HFF-Myc (cell line): ENCODE results near the gene TAOK2.

Experiments used
- DNase-seq: peaks from one replicate; pipeline ENCODE4 v3.0.0-alpha.2; 2011; ENCODE audit warnings: low read depth; ENCODE audit errors: extremely low read depth
- H3K4me3 ChIP-seq: replicated peaks from 2 replicates; pipeline ENCODE4 v1.5.1; 2011; ENCODE audit warnings: low read depth, mild to moderate bottlenecking, control low read depth, low read length
- TF ChIP-seq, protein P1 (sequence below): IDR thresholded peaks from 2 replicates; pipeline ENCODE4 v1.5.1; 2012; ENCODE audit warnings: mild to moderate bottlenecking, low read depth, low read length, control low read depth; ENCODE audit errors: missing control alignments

Gene TAOK2

DNA sequence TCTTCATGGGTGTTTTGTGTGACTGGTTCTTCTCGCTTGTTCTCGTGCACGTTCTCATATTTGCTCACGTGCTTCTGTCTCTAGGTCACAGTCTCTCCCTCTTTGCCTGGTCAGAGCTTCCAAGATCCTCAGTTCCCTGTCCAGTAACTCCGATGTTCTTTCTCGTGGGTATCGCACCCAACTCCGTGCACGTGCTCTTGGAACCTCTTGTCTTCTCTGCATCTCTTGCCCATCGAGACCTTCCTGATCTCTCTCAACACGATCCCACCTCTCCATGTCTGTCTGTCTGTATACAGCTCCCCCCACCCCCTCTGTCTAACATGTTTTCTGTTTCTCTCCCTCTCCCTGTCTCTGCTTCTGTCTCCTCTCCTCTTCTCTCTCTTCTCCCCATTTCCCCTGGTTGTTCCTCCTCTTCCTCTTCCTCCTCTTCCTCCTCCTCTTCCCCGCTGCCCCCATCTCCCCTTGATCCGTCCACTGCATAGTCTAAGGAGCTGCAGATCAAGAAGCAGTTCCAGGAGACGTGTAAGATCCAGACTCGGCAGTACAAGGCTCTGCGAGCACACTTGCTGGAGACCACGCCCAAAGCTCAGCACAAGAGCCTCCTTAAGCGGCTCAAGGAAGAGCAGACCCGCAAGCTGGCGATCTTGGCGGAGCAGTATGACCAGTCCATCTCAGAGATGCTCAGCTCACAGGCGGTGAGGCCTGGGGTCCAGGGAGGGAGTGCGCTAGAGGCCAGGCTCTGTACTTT lies 15.6 kb downstream of the TAOK2 start:
- no peak overlapping the region for H3K4me3 ChIP-seq
- TF ChIP-seq, protein P1, sequence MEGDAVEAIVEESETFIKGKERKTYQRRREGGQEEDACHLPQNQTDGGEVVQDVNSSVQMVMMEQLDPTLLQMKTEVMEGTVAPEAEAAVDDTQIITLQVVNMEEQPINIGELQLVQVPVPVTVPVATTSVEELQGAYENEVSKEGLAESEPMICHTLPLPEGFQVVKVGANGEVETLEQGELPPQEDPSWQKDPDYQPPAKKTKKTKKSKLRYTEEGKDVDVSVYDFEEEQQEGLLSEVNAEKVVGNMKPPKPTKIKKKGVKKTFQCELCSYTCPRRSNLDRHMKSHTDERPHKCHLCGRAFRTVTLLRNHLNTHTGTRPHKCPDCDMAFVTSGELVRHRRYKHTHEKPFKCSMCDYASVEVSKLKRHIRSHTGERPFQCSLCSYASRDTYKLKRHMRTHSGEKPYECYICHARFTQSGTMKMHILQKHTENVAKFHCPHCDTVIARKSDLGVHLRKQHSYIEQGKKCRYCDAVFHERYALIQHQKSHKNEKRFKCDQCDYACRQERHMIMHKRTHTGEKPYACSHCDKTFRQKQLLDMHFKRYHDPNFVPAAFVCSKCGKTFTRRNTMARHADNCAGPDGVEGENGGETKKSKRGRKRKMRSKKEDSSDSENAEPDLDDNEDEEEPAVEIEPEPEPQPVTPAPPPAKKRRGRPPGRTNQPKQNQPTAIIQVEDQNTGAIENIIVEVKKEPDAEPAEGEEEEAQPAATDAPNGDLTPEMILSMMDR = no peak
- no peak for DNase-seq

DNA sequence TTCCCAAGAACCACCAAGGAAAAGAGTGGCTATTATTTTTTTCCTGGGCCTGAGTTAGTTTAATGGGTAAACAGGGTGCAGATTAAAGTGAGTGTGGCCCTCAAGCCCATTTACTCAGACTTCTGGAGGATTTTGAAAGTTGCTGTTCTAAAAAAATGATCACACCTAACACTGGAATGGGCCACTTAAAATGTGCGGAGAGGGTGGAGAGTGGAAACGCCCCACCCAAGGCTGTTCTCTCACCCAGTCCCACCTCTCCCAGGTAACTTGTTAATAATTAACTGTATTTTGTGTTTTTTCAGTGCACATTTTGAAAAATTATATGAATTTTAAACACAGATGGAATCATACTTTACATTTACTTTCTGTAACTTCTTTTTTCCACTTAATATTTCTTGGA lies 16.4 kb downstream of the TAOK2 start:
- no peak for DNase-seq
- TF ChIP-seq, protein P1 = no peak

DNA sequence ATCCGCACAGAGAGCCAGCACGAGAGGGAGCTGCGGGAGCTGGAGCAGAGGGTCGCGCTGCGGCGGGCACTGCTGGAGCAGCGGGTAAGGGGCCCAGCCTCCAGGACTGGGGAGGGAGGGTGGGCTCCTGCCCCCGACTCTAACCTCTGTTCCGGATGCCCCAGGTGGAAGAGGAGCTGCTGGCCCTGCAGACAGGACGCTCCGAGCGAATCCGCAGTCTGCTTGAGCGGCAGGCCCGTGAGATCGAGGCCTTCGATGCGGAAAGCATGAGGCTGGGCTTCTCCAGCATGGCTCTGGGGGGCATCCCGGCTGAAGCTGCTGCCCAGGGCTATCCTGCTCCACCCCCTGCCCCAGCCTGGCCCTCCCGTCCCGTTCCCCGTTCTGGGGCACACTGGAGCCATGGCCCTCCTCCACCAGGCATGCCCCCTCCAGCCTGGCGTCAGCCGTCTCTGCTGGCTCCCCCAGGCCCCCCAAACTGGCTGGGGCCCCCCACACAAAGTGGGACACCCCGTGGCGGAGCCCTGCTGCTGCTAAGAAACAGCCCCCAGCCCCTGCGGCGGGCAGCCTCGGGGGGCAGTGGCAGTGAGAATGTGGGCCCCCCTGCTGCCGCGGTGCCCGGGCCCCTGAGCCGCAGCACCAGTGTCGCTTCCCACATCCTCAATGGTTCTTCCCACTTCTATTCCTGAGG lies 17.4 kb downstream of the TAOK2 start:
- DNase-seq = no peak
- TF ChIP-seq, protein P1 = no peak
- H3K4me3 ChIP-seq = no peak overlapping the region

More for the DNA sequence above, 16.4 kb downstream of the TAOK2 start:
- H3K4me3 ChIP-seq = no peak overlapping the region

DNA sequence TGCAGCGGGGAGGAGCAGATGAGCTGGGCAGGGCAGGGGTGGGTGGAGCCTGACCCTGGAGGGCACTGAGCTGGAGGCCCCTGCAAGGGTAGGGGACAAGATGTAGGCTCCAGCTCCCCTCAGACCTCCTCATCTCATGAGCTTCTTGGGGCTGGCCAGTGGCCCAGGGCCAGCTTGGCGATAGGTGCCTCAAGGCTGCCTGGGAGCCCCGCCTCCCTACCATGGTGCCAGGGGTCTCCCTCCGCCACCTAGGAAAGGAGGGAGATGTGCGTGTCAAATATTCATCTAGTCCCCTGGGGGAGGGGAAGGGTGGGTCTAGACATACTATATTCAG lies 17.9 kb downstream of the TAOK2 start:
- H3K4me3 ChIP-seq = no peak overlapping the region
- TF ChIP-seq, protein P1 = no peak
- no peak for DNase-seq

DNA sequence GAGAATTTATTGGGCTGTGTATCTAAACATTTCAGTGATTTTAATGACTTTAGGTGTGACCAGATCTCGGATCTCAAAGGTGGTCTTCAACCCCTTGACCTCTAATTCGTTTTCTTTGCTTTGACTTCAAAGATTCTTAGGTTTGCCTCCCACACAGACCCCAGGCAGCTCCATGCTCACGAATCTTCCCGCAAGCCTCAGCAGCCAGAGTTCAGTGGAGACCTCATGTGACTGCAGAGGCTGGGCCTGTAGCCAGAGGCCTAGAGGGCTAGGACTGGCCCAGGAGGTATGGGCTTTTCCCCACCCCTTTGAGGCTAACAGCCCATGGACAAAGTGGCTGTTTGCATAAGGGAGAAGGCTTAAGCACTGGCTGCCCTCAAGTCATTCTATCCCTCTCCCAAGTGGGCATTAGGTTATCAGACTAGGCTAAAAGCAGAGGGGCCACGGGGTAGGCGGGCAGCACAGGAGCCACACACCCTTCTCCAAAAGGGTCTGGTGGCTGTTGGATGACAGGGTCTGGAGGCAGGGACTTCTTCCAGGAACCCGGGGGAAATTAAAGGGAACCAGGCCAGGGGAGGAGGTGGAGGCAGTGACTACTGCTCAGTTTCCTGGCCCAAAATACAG lies 18.8 kb downstream of the TAOK2 start:
- no peak overlapping the region for H3K4me3 ChIP-seq
- TF ChIP-seq, protein P1 = no peak
- no peak for DNase-seq

DNA sequence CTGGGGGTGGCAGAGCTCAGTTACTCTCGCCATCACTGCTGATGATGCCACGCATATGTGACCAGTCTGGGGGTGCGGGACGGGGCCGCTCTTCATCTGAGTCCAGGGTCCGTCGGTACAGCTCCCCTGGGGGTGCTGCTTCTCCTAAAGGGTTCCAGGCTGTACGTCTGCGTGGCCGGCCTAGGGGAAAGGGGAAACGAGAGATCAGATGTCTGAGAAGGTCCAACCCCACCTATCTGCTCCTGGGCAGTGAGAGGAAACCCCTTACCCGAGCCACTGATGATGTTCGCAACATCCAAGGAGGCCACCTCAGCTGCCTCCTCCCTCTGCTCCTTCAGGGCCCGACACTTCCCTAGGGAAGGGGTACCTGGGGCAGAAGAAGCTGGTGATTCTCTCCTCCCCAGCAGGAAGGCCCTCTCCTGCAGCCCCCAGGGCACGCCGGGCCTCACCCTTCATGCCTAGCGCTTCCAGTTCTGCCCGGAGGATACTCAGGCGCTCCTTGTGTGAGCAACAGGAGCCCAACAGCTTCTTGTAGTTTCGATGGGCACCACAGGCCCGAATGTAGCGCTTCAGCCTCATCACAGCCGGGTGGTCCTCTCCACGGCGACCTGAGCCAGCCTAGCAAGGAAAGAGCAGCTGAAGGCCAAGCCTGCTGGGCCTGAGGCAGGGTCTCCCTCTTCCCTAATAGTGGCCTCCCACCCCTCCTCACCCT lies 19.7 kb downstream of the TAOK2 start:
- TF ChIP-seq, protein P1 = no peak
- no peak for DNase-seq
- H3K4me3 ChIP-seq = no peak overlapping the region
